GM19468 (cell line): ENCODE measurements around the gene USH1C.

Experiments used
- ATAC-seq: cut with Tn5 transposase; IDR thresholded peaks from one replicate; pipeline ENCODE4 v1.9.1; 2021; ENCODE audit warnings: mild to moderate bottlenecking, moderate library complexity, moderate number of reproducible peaks; ENCODE audit not compliant: unreplicated experiment; ENCODE audit errors: extremely low read depth

Gene USH1C

DNA sequence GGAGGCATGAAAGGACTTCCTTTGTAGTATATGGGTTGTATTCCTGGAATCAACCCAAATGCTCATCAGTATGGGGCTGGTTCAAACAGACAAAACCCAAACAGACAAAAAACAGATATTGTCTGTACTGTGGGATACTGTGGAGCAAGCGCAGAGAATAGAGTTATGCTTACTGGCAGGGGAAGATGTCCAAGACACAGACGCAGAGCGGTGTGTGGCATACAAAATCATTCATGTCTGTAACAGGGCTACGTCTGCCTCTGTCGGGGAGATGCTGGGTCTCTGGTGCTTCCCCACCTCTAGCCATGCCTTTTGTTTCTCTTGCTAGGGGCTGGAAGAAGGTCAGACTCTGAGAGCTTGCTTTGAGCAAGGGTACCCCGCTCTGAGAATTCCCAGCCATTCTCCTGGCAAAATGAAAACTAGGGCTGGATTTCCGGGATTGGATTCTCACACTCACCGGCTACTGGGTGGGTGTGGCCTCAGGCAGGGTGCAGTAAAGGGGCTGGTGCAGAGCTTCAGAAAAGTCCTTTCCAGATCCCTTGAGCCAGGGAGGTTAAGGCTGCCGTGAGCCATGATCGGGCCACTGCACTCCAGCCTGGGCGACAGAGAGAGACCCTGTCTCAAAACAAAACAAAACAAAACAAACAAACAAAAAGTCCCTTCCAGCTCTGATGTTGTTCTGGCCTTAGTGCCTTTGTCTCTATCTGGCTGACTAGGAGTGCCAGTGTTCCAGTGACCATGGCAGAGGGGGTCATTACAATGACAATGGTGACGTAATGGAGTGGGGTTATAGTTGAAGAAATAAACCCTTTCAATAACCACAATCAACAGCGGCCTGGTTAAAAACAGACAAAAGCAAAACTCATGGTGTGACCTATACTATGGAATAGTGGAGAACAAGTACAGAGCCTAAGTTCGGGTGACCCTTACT lies 64.7 kb downstream of the USH1C start:
- no peak for ATAC-seq

DNA sequence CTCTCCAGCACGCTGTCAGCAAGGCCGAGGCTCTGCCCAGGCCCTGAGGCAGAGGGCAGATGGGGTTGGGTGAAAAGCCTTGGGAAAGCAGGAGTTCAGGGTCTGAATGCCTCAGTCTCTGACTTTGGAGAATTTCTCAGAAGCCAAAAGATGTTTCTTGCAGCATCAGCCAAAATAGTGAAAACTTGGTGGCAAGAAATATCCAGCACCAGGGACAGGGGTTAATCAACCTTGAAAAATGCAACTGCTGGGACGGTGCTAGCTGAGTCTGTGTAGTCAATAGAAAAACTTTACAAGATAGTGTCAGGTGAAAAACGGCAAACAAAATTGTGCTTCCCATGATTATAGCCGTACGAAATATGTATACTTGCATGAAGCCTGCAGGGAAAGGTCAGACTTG lies 66.1 kb downstream of the USH1C start:
- ATAC-seq = no peak

GRCh38 chr11:17477361-17477760 lies 66.9 kb downstream of the USH1C start:
- no peak for ATAC-seq

- ATAC-seq = no peak
These were observed 67.2 kb downstream of the USH1C start for GRCh38 chr11:17477084-17477333.

DNA sequence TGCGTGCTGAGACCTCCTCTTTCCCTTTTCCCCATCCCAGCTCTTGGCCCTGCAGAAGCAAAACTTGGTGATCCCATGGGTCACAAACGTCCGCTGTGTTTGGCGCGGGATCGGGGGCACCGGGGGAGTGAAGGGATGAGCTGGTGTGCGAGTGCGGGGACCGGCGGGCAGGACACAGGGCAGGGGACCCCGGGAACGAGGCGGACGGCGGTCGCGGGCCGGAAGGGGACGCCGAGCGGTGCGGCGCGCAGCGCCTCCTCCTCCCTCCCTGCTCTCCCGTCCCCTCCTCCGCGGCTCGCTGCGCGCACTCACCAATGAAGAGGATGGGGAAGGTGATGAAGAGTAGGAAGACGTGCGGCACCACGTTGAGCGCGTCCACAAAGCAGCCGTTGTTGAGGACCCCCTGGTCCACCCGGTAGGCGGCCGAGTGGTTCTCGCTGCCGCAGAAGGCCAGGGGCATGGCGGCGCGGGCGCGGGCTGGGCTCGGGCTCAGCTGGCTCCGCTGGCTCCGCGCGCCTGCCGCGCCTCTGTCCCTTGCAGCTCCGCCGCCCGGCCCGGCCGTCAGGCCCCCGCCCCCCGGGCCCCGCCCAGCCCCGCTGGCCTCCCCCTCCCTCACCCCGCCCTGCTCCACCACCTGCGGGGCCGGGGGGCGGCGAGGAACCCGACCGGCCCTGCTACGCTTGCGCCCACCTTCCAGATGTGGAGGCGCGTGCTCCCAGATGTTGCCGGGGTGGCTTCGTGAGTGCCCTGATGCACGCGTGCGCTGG lies 67.7 kb downstream of the USH1C start, which contains the start of gene ABCC8:
Gene ABCC8 (minus strand): TSS at position 529 of the 767 bp plus-strand sequence. CDS start 69 bp downstream, at position 460.
- ATAC-seq = no peak

DNA sequence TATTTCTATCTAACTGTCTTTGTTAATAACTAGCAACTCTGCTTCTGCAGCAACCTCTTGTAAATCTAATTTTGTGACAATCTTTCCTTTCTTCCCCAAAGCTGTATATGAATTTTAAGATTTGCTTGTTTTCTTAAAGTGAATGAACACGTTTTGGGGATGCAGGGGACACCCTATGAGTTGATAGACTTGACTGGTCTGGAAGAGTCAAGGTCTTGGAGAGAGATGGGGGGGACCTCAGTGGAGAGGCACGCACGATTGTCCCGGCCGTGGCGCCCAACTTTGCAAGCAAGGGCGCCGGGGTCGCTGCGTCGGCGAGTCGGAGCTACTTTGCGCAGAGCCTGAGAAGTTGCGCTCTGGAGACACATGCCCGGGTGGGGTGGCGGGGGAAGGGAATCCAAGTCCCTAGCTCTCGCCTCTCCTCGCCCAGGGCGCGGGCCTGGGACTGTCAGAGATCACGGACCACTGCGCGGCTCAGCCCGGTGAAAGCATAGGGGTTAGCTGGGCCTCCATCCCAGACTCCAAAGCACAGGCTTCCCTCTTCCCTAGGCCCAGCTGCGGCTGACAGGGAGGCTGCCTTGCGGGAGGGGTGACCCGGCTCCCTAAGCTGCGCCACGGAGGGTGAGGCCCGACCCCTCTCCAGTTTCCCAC lies 68.4 kb downstream of the USH1C start:
- no peak for ATAC-seq

DNA sequence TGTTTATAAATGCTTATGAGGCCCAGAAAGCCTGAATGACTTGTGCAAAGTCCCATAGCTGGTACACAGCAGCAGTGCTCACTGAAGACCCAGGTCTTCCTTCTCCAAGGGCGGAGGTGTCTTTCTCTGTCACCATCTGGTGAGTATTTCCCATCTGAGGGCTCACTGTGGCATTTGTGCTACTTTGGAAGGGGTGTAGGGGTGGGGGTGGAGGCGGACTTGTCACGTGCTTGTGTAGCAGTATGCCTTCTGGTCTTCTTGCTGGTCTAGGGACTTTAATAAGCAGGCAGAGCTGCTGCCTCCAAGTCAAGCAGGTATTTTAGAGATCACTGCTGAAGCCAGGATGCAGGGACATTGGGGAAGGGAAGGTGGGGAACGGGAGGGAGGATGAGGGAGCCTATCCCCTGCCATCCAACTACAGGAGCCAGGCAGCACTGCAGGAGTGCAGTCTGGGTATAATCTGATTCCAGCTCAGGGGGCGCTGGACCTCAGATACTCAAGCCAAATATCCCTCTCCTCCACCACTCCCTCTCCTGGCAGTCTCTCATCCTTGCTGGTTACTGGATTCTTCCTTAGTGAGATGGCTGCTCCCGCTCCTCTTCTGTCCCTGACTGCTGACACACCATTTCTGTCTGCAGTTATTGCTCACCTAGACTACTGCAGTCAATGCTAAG lies 71.0 kb downstream of the USH1C start:
- ATAC-seq = no peak

DNA sequence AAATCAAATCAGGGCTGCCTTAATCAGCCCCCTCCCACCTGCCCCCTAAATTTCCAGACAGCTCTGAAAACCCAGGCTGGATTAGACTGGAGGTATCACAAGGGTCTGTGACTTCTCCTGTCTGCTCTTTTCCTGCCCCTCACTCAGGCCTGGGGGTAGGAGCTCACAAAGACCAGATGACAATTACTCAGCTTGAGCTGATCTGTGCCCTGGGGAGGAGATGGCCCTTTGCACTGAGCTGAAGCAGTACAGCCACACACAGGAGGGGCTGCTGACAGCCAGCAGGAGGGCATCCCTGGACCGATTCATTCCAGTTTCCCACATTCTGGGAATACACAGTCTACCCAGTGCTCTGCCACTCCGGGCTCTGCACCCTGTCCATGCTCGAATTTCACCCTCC lies 71.7 kb downstream of the USH1C start:
- no peak for ATAC-seq

GRCh38 chr11:17471501-17471900 lies 72.7 kb downstream of the USH1C start:
- no peak for ATAC-seq

- ATAC-seq = no peak
These were observed 74.2 kb downstream of the USH1C start for GRCh38 chr11:17469998-17470397.

DNA sequence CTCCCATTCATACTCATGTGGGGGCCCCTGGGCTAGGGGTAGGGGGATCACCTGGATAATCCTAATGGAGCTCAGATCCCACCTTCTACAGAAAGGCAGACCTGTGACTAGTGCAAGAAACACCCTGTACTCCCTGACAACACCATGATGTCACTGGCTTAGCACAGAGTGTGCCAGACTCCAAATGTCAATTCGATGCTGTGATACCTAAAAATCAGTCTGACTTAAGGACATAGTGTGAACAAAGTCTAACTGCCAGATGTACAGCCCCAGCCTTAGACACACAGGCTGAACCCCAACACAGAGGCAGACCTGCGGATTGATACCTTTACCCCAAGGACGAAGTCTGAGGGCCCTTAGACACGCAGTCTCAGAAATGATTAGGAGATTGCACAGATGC lies 76.1 kb downstream of the USH1C start:
- no peak for ATAC-seq

DNA sequence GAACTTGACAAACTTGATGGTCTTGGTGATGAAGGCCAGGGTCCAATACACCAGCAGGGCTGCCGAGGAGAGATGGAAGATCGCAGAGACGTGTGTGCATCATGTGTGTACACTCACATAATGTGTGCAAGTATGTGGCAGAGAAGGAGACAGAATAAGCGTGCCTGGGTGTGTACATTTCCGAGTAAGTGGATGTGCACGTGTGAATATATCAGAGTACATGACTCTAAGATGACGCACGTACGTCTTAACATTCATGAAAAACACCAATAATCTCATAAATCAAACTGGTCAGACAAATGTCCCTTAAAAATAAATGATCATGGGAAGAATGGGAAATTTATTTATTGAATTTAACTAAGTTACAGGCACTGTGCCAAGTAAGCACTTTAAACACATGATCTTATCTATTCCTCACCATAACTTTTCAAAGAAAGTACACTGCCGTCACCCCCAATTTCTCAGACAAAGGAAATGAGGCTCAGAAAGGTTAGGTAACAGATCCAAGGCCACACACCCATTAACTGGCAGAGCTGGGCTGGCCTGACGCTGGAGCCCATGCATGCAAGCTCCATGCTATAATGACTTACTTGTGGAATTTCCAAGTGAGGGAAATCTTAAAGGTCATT lies 80.6 kb downstream of the USH1C start:
- no peak for ATAC-seq

DNA sequence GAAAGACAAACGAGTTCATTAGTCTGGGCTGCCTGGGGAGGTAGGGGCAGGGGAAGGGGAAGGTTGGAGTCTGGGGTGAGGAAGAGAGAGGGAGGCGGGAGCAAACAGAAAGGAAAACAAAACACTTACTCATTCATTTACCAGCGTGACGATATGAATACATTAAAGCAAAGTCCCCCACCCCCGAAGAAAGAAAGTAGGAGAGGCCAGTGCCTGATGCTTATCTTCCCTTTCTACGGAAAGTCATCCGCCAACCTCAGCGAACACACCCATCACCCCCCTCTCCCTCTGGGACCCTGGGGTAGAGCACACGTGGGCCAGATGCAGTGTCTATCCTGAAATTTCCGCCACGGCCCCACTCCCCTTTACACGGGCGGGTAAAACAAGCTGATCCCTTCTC lies 81.3 kb downstream of the USH1C start:
- ATAC-seq = no peak

- ATAC-seq = no peak
These were observed 83.8 kb downstream of the USH1C start for GRCh38 chr11:17460406-17460805.

DNA sequence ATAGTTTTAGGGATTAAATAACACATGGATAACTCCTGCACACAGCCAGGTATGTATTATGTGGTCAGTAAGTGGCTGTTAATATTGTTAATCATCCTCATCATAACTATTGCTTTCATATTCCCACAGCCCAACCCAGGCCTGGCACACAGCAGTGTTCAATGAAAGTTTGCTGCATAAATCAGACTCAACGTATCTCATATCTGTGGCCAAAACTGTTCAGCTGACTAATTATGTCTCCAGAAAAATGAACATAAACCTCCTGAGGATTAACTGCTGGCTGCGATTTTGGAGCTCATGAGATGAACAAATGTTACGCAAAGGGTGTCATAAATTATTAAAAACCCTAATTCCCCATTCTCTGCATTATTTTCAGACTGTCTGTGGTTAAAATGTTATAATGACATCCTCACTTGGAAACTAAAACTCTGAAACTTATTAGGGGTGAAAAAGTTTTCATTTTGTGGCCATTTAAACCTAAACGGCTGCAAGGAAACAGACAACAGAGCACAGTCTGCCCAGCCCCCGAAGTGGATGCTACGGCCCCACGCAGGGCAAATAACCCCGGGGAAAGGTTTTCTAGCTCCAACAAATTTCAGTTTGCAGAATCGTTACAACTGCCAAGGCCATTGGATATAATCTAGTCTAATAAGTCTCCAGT lies 84.8 kb downstream of the USH1C start:
- no peak for ATAC-seq

DNA sequence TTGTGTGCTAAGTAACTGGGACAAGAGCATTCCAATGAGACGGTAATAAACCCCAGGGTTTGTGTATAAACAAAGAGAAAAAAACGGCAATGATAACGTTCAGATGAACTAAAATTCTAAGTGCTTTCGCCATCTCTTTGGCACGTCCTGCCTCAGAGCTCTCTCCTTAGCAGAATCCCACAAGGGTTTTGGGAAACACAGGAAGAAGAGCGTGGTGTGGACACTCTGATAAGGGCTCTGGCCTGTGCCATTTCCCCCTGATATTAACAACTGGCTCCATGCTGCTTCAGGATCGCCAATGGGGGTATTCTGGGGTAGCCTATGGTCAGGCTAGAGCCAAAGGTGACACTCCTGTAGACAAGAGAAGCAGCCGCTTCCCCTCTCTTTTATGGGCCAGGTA lies 85.9 kb downstream of the USH1C start:
- no peak for ATAC-seq

DNA sequence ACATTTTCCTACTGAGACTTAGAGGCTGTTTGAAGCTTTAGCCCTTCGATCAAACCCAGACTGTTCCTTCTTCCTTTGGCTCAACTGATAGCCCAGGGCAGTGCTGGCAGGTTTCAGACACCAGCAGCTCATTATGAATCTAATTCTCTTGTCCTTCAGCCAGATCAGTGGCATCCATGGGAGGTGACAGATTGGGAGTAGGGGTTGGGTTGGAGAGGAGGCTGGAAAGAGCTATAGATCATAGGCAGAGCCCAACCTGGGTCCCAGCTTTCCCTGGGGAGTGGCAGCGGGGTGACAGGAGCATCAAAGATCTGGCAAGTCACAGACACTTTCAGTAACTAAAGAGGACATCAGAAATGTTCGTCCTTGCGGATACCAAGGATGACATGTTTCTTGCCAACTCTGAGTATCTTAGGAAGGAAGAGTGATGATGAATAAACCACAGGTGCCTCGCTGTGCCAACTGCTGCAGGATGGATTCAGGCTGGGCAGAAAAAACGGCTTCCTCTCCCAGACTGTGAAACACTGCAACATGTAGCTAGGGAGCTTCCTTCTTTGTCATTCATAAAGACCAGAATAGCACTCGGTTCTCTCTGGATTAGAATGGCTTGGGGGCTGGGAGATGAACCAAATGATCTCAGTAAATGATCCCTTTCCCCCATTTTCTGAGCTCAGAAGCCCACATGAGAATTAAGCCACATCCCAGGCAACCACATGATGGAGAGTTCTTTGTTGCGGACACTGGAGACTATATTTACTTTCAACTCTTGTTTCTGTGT lies 86.6 kb downstream of the USH1C start:
- no peak for ATAC-seq

DNA sequence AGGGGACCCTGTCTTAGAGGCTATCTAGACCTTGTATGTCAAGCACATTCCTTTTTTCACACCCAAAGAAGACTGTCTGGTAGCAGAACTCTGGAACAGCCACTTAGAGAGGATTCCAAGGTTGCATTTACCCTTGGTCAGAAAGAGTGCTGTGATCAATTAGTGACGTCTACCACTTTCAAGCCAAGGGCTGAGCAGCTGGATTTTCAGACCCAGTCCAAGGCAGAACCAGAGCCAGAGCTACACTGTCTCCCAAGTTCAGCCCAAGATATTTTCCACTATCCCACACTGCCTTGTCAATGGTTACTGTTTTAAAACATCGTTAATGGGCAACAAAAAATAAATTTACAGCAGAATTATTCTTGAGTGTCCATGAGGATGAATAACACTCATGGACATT lies 91.5 kb downstream of the USH1C start:
- no peak for ATAC-seq

DNA sequence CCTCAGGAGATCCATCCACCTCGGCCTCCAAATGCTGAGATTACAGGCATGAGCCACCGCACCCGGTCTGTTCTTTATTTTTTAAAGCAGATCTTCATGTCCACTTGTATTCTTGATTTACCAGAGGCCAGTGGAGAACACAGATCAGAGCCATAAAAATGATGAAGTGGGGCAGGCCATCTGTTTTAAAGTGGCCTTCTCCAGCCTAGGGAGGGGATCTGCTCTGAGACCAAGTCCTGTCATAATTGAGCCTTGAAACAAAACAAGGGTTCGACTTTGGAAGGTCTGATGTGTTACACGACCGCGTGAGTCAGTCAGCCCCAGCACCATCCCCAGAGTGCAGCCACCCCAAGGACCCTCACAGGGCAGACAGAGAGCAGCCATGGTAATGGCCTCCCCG lies 95.1 kb downstream of the USH1C start:
- no peak for ATAC-seq
